ENCODE data around the gene GNAQ.

- TF ChIP-seq EZH2 (IDR thresholded peaks at IDR 0.05; ENCODE audit: low read length, unreplicated experiment) (no peak), CTCF (conservative IDR thresholded peaks at IDR 0.05; ENCODE audit: low read depth, low read length) (no peak), EZH2phosphoT487 (IDR thresholded peaks at IDR 0.05; ENCODE audit: borderline replicate concordance, low read length) (no peak)
Observed at GRCh38 chr9:77816641-77817341, 214.8 kb downstream of the GNAQ start.
